ENCODE data around the gene SLC35D3.
"Not testable (repeated sequence)": the region's sequence is repeated elsewhere in the genome, so short reads cannot be mapped to it uniquely, and the experiment has no call there.

Gene SLC35D3

DNA sequence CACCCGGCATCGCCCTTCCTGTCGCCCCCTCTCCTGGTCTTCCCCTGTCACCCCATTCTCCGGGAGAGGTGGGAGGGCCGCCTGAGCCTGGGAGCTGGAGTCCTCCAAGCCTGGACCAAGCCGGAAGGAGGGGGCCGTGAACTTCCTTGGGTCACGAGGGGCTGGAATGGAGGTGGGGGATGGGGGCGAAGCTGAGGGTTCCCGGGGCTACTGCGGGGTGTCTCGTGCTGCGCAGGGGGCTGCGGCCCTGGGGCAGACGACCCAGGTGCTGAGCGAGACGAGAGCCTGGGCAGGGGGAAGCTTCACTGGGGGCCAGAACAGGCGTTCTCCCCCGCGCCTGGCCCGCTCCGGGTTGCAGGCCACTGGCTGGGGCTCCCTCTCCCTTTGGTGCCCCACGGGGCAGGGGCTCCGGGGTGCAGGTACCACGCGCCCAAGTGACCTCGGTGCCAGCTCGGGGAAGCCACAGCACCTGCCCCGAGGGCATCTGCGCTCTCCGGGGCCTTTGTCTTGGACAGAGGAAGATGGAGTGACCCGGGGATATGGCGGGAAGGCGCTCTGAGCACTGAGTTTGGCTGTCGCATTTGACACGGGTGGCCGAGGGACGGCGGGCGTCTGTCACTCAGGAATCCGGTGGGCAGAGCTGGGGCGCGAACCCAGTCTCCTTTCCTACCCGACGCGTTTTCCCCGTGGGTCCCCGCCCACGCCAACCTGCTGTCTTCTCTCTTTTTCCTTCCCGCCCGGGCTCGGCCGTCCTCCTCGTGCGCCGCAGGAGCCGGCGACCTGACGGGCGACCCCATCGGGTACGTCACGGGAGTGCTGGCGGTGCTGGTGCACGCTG is 1.2 kb downstream of the SLC35D3 start:
- DNase-seq: peak; percentile 15

DNA sequence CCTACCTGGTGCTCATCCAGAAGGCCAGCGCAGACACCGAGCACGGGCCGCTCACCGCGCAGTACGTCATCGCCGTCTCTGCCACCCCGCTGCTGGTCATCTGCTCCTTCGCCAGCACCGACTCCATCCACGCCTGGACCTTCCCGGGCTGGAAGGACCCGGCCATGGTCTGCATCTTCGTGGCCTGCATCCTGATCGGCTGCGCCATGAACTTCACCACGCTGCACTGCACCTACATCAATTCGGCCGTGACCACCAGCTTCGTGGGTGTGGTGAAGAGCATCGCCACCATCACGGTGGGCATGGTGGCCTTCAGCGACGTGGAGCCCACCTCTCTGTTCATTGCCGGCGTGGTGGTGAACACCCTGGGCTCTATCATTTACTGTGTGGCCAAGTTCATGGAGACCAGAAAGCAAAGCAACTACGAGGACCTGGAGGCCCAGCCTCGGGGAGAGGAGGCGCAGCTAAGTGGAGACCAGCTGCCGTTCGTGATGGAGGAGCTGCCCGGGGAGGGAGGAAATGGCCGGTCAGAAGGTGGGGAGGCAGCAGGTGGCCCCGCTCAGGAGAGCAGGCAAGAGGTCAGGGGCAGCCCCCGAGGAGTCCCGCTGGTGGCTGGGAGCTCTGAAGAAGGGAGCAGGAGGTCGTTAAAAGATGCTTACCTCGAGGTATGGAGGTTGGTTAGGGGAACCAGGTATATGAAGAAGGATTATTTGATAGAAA is 2.0 kb downstream of the SLC35D3 start:
- DNase-seq: no peak

DNA sequence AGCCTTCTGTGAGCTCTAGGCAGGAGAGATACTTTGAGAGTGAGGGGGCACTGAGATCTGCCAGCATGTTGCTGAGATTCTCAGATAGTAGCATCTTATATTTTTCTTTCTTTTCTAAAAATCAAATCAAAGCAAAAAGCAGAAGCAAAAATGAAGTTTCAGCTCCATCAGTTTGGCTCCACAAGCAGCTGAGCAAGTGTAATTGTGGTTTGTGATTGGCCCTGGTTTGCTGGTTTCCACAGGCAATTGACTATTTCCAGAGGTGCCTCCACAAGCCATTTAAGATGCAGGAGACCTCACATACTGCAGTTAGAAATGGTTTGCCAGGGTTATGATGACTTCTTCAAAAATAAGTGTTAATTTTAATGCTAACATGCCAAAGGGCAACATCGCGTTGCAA is 4.3 kb downstream of the SLC35D3 start:
- DNase-seq: no peak

DNA sequence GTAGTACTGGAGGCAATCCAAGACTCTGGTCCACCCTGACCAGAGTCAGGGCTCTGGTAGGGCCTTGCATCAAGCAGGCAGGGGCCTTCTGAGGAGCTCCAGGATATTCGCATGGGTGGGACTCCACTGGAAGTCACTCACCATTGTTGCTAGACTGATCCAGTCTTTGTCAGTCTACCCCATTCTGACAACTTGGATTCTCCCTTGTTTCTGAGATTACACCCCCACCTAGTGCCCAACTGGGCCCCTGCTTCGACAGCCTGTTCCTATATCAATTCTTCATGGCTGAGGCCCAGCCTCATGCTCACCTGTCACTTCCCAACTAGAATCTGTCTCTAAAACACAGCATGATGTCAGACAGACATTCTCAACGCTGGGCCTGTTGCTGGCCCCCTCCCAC is 5.2 kb downstream of the SLC35D3 start:
- no peak for DNase-seq

DNA sequence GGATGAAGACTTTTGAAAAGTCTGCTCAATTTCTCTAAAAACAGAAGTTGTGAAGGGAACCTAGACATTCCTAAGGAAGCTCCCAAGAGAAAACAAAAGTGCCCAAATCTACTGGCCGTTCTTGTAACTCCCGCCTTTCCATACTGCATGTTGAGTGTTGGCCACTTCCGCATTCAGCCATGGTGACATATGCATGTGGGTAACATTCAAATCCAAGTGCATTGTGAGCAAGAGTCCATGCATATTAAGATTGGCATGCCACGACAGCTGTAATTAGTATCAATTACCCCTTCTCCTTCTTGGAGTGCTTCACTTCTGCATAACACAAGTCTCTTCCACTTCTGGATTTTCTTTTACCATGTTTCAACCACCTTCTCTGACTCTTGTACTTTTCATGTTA is 8.4 kb downstream of the SLC35D3 start:
- DNase-seq: no peak

DNA sequence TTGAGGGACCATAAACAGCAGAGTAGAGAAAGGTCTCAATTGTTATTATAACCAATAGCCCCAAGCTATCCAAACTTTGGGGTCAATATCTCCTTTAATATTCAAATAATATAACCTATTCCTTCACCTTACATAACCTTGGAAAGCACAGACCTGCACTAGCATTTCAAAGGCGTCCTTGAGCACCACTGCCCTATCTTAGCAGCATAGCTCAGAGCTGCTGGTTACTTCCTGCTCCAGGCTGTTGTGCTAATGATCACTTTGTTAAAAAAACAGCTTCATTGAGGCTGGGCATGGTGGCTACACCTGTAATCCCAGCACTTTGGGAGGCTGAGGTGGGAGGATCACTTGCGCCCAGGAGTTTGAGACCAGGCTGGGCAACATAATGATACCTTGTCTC is 10.5 kb downstream of the SLC35D3 start:
- DNase-seq: no peak

DNA sequence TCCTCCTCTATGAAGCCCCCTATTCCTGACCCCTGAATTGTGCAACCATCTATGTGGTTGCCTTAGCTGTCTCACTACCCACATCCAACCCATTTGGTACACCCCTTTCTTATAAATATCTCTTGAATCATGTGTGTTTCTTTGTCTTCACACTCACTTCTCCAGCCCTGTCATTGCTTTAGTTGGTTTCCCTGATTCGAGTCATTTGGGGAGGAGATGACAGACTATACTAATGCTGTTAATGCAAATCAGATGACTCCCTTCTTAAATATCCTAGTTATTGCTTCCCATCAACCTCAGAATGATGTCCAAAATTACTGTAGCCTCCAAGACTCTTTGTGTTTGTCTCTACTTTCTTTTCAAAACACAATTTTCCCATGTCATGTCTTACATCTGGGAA is 23.0 kb downstream of the SLC35D3 start:
- no peak for DNase-seq

DNA sequence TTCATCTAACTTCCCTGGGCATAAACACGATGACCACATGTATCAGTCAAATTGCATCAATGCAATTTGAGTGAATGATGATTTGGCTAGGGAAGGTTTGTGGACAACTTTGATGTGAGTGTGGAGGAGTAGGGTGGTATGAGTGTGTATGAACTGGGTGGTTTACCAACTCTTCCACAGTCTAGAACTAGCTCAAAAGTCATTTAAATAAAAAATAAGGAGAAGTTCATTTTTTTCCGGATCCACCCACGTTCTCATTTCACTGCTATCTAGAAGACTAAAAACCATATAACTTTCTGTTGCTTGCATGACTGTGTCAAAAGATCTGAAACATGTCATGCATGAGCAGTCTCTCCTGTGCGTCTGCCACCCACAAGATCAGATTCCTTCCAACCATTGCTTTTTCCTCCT is 23.6 kb downstream of the SLC35D3 start:
- no peak for DNase-seq

DNA sequence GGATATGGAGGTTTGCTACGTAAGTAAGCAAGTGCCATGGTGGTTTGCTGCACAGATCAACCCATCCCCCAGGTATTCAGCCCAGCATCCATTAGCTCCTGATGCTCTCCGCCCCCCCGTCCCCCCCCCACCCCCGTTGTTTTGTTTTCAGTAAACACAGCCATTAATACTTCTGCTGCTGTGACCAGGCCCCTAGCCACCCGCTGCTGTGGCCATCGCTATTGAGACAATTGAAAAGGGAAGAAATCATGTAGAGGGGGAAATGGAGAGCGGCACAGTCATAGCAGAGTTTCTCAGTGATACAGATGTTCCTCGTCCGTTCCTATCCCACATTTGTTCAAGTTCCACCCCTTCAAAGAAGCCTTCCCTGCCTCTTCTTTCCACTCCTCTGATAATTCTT is 24.9 kb downstream of the SLC35D3 start:
- DNase-seq: no peak

DNA sequence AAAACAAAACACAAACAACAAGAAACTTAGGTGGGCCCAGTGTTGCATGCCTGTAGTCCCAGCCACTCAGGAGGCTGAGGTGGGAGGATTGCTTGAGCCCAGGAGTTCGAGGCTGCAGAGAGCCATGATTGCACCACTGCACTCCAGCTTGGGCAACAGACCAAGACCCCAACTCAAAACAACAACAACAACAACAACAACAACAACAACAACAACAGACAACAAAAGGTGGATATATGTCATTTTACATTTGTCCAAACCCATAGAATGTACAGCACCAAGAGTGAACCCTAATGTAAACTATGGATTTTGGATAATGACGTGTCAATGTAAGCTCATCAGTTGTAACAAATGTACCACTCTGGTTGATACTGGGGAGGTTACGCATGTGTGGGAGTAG is 27.9 kb downstream of the SLC35D3 start:
- DNase-seq: not testable (repeated sequence)

DNA sequence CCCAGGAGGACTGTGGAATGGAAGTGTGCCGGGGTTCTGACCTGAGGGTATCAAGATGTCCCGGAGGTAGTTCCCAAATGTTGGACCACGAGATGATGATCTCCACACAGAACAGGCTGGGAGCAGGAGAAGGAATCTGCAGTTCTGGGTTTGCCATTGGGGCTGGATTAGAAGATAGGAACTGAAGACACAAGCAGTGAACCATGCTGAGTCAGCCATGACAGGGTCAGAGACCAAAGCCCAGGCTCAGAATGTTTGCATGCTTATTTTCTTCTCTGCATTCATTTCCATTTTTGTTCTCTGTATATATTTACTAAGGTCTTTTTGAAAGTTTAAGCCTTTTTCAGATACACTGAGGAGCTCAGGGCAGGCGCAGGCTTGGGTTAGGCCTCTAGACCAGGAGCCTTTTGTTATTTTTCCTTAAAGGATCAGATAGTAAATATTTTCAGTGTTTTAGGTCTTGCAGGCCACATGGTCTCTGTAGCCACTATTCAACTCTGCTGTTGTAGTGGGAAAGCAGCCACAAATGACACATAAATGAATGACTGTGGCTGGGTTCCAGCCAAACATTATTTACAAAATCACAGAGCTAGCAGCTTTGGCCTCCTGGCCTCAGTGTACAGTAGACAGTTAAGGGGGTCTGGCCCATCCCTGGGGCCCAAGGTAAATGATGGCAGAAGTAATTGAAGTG is 28.5 kb downstream of the SLC35D3 start:
- no peak for DNase-seq

DNA sequence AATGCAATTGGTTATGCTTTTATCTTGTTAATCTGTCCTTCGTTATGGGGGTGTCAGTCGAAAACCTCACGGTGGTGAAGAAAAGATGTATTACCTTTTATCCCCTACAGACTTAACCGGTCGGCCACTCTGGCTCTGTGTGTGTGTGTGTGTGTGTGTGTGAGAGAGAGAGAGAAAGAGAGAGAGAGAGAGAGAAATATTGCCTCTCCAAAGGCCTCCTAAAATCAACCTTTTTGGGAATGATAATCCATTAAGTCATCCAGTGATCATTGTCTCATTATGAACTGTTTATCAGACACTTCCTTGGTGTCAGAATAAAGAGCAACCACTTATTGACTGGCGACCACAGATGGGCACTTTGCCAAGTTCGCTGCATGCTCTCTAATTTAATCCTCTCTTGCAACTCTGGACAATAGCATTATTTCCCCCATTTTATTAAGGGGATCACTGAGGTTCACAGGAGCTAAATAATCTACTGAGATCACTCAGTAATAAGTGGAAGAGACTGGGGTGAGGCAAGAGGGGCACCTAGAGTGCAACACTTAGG is 30.7 kb downstream of the SLC35D3 start:
- no peak for DNase-seq

DNA sequence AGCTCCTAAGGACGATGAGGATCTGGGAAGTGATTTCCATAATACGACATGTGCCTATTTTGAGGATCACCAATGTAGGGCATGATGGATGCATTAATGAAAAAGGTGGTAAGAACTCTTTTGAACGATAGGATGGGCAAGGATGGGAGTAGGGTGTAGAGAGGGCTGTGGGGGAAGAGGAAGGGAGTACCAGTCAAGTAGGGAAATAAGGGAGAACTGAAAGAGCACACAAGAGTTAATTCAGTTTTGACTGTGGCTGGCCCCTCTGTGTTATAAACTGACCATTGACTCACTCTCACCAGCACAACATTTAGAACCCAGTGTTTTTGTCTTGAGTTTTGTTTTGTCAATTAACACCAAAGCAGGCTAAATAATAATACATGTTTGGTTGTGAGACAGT is 33.0 kb downstream of the SLC35D3 start:
- DNase-seq: no peak

DNA sequence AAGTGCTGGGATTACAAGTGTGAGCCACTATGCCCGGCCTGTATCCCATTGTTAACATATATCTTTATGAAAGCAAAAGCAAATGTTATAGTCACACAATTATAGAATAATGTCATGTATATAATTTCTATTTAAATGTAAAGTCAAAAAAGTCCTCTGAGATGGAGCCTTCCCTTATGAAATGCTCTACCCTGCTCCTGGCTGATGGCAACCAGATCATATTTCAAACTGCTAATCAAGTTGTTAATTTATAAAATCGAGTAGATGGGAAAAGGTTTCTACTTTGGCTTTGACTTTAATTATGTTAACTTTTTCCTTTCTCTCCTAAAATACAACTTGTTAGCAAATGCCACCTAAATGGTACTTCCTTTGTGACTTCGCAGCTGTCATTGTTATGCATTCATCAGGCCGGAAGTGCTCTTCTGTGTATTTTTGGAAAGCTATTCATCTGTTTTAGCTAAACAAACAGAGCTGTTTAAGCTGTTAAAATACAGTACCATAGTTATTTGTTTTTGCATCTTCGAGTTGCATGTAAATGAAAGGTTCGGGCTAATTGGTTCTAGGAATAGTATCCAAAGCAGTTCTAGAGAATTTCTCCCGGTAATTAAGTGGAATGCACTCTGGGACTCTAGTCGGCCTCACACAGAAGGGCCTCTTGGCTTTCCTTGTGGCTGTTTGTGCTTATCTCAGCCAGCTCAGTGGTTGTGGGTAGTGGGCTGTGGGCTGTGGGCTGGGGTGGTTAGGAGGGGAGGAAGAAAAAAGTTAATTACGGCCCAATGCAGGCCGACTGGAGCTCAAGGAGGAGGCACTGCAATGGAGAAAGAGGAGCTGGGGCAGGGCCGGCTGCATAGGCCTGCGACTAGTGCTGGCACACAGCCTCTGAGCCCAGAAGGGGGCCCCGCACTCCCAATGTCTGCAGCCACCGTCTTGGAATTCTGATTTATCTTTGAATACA is 34.8 kb downstream of the SLC35D3 start:
- no peak for DNase-seq

DNA sequence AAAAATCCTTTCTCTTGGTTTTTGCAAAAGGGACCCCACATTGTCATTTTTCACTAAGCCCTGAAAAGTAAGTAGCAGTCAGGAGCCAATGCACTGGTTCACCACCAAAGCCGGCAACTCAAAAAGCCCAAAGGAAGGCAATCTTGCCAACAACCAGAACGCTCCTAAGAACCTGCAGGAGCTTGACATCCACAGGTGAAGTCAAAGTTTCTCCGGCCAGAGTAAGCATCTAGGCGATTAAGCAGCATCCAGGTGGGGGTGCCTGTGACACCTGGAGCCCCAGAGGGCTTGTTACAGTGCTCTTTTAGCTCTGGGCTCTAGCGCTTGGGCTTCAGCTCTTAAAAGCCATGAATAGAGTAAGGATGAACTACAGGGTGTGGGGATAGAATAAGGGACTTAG is 36.1 kb downstream of the SLC35D3 start:
- DNase-seq: no peak

DNA sequence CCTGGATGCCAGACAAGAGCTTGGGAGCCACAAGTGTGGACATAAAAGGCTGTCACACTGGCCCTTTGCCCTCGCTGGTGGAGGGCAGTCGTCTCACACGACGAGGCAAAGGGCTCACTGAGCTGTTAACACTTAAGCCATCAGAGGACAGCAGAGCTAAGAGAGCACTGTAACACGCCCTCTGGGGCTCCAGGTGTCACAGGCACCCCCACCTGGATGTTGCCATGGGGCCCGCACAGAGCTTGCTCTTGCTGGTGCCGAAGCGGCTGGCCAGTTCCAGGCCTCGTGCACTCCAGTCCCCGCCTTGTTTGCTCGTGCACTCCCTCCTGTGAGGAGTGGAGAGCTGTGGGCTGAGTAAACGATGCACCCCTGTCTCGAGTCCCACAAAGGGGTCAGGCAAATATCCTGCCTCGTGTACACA is 37.4 kb downstream of the SLC35D3 start:
- no peak for DNase-seq

DNA sequence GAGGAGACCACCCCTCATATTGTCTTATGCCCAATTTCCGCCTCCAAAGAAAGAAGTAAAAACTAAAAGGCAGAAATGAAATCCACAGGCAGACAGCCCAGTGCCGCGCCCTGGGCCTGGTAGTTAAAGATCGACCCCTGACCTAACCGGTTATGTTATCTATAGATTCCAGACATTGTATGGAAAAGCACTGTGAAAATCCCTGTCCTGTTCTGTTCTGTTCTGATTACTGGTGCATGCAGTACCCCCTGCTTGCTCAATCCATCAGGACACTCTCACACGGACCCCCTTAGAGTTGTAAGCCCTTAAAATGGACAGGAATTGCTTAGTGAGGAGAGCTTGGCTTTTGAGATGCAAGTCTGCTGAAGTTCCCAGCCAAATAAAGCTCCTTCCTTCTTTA is 37.8 kb downstream of the SLC35D3 start:
- DNase-seq: not testable (repeated sequence)

DNA sequence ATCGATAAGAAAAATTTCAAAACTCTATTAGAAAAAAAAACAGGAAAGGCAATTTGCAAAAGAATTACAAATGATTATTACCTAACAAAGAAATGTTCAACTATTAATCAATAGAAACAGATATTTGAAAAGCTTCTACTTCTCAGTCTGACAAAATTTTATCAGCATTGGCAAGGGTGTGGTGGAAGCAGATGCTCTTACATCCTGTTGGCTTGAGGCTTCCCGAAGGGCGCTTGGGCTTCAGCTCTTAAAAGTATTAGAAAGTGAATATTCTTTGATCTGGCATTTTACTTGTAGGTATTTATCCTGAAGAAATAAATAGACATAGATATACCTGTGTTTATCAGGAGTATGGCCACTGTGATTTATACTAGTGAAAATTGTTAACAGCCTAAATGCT is 38.7 kb downstream of the SLC35D3 start:
- DNase-seq: no peak

DNA sequence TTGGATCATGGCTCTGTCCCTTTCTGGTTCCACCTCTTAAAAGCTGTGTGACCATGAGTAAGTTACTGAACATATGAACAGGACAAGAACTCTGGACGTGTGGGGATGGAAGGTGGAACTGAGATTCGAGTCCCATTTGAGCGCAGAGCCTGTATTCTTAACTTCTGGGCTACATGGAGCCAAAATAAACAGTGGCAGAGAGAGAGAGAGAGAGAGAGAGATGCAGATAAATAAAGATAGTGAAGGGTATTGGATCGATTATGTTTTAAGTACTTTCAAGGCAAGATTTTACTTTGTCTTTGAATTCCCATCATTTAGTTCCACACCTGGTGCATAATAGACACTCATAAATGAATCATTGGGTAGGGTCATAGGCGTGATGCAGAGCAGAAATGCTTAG is 39.7 kb downstream of the SLC35D3 start:
- no peak for DNase-seq

DNA sequence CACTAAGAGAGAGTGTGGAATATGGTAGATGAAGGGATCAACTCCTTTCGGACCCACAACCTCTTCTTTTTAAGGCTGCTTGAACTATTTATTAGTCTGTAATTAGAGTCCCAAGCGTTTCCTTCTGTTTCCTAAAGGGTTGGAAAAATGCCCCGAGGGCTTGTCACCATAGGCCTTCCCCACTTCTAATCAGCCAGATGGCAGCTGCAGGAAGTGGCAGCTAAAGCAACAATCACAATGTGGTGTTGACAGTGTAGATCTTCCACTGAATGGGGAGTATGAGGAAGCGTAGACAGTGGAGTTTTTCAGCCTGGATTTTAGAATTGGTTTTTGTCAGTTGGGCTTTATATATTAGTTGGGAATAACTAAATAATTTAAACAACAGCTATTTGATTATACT is 40.6 kb downstream of the SLC35D3 start:
- DNase-seq: no peak

DNA sequence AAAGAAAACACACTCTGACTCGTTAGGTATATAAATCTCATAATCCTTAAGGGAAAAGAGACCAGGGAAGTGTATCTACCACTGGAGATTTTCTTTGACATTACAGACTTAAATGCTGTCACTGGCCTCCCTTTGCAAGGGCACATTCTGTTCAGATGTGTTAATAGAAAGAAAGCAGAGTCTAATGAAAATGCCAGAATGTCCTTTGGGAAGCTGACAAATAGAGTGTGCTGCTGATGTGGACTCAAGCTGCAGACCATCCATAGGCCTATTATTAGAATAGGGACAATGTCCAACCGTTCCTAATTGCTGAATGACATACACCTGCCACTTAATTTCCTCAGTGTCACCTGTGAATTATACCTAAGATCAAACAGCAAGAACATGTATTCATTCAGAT is 41.2 kb downstream of the SLC35D3 start:
- DNase-seq: no peak

DNA sequence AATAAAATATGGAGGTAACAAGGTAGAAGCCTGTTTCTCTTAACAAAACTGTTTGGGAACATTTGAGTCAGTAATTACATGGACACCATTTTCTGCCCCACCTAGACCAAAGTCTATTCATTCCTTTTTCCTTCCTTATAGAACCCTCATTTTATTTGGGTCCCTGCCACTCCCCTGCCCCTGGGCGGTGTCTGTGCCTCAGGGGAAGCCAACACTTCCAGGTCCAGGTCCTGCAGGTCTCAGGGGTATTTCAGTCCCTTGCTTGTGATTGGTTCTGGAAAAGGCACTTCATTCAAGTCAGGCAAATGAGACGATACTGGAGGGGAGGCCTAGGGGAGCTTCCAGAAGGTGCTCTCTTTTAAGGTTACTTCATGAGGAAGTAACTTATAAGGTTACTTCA is 42.3 kb downstream of the SLC35D3 start:
- DNase-seq: no peak
